K562 (cell line): ENCODE measurements around the gene FLCN. TPM values are rescaled to one million over a fixed set of nuclear protein-coding genes. Genes with fewer than 3 reads are reported as not detected.

Experiments
- ATAC-seq: fragments of 200-7000 bp; cut with Tn5 transposase; 3 replicates; pipeline ENCODE4 v1.9.1; 2020; ENCODE audit warnings: moderate library complexity
- BruUV-seq: library from RNA; stranded (reverse); fragments of 400-500 nt; replicated peaks from 2 replicates; lab custom pipeline; 2021; lab: Mats Ljungman, UMichigan
- CTCF ChIA-PET: fragments of 300-600 bp; formaldehyde crosslinking; extraction: SDS; loops from one replicate; lab custom pipeline; 2021; ENCODE audit warnings: low intra/inter-chr PET ratio; lab: Yijun Ruan, JAX
- POLR2A ChIA-PET: fragments of 300-600, 350-650 bp; sonication (Branson Sonifier 250); formaldehyde crosslinking; extraction: SDS; loops from one replicate; lab custom pipeline; 2021; ENCODE audit warnings: antibody characterized with exemption, inconsistent platforms; lab: Yijun Ruan, JAX
- DNase-seq, 4 experiments: peaks; one replicate each; pipeline versions ENCODE4 v3.0.0 to v3.0.0-alpha.2; 2011 to 2018; ENCODE audit warnings: low spot score in 3 of 4, mixed read lengths in 3 of 4; ENCODE audit errors: extremely low read depth in 1 of 4
- FAIRE-seq: peaks from 2 replicates; lab custom pipeline; 2011; peaks lifted over from hg19 to GRCh38; lab: Jason Lieb, UNC
- H2AFZ ChIP-seq: 2 replicates; pipeline ENCODE4 v1.6.0; 2011; ENCODE audit warnings: low read depth, low read length, control low read depth, inconsistent platforms
- H3K27ac ChIP-seq: fragments of 200-600 bp; 3 replicates; pipeline ENCODE4 v1.8.0; 2011; ENCODE audit warnings: low read depth, mild to moderate bottlenecking, control low read depth, inconsistent platforms, low read length, moderate library complexity, mixed read lengths; ENCODE audit errors: extremely low read depth
- H3K27me3 ChIP-seq, 2 experiments: fragments of 300-600 bp in 1 of 2; 2 replicates in 1 of 2; 3 replicates in 1 of 2; pipeline versions ENCODE4 v1.6.0 to v1.8.0; 2011; ENCODE audit warnings: inconsistent platforms in 2 of 2, low read length in 2 of 2, mild to moderate bottlenecking in 1 of 2, mixed read lengths in 1 of 2, moderate library complexity in 1 of 2; ENCODE audit not compliant: control insufficient read depth in 2 of 2, insufficient read depth in 2 of 2
- H3K36me3 ChIP-seq: fragments of 300-600 bp; 3 replicates; pipeline ENCODE4 v1.8.0; 2011; ENCODE audit warnings: mild to moderate bottlenecking, low read length, inconsistent platforms; ENCODE audit not compliant: control insufficient read depth, insufficient read depth
- H3K4me1 ChIP-seq, 2 experiments: fragments of 200-600 bp in 1 of 2; replicated peaks in 1 of 2; 2 replicates in 1 of 2; 3 replicates in 1 of 2; pipeline versions ENCODE4 v1.5.1 to v1.8.0; 2011; ENCODE audit warnings: inconsistent platforms in 2 of 2, low read length in 2 of 2, mild to moderate bottlenecking in 1 of 2, mixed read lengths in 1 of 2, moderate library complexity in 1 of 2; ENCODE audit not compliant: control insufficient read depth in 2 of 2, insufficient read depth in 2 of 2
- H3K4me2 ChIP-seq: 2 replicates; pipeline ENCODE4 v1.6.1; 2011; ENCODE audit warnings: low read length, control low read depth, inconsistent platforms, mixed read lengths; ENCODE audit not compliant: insufficient read depth
- H3K4me3 ChIP-seq: fragments of 200-600 bp; sonication (generic), shearing (Covaris generic); 2 replicates; pipeline ENCODE4 v1.5.1; 2016; ENCODE audit warnings: control low read depth, inconsistent platforms
- H3K79me2 ChIP-seq: fragments of 200-600 bp; 3 replicates; pipeline ENCODE4 v1.8.0; 2011; ENCODE audit warnings: low read length, inconsistent platforms; ENCODE audit not compliant: control insufficient read depth, insufficient read depth
- H3K9ac ChIP-seq, 2 experiments: 2 replicates each; pipeline versions ENCODE4 v1.6.0 to v1.6.1; 2011; ENCODE audit warnings: low read depth in 2 of 2, low read length in 2 of 2, control low read depth in 1 of 2, inconsistent platforms in 1 of 2, mild to moderate bottlenecking in 1 of 2, mixed read lengths in 1 of 2; ENCODE audit not compliant: insufficient read depth in 1 of 2
- H3K9me1 ChIP-seq: one replicate; pipeline ENCODE4 v1.6.0; 2011; ENCODE audit warnings: inconsistent platforms, mild to moderate bottlenecking, low read length, moderate library complexity; ENCODE audit not compliant: control insufficient read depth, insufficient read depth
- H3K9me3 ChIP-seq: replicated peaks from 2 replicates; pipeline ENCODE4 v1.5.1; 2011; ENCODE audit warnings: low read depth, low read length, inconsistent platforms; ENCODE audit not compliant: control insufficient read depth, insufficient read depth
- H4K20me1 ChIP-seq: replicated peaks from 2 replicates; pipeline ENCODE4 v1.6.1; 2011; ENCODE audit warnings: low read length, inconsistent platforms, mixed read lengths; ENCODE audit not compliant: control insufficient read depth, insufficient read depth
- FOXK1 ChIP-seq: sonication (generic); formaldehyde crosslinking; IDR thresholded peaks from 2 replicates; pipeline ENCODE4 v1.8.0; 2022; ENCODE audit warnings: missing genetic modification reagents, mild to moderate bottlenecking, borderline replicate concordance
- MYC ChIP-seq, 2 experiments: fragments of 250-450 bp in 1 of 2; sonication (Bioruptor Pico) in 1 of 2; IDR thresholded peaks; 2 replicates each; pipeline versions ENCODE4 v1.5.1 to v1.6.1; 2012 to 2021; ENCODE audit warnings: low read depth in 2 of 2, borderline replicate concordance in 1 of 2, improper control_type of control experiment in 1 of 2, low read length in 1 of 2, mild to moderate bottlenecking in 1 of 2, moderate library complexity in 1 of 2
- STAG1 ChIP-seq: sonication (generic); formaldehyde crosslinking; IDR thresholded peaks from 2 replicates; pipeline ENCODE4 v1.5.0; 2020; ENCODE audit warnings: missing genetic modification reagents, borderline replicate concordance
- ZBTB34 ChIP-seq: fragments of 250-450 bp; sonication (Bioruptor Pico); IDR thresholded peaks from 2 replicates; pipeline ENCODE4 v1.8.0; 2021; ENCODE audit warnings: mild to moderate bottlenecking, moderate library complexity
- WGBS: fragments of 100-300 bp; shearing (Covaris generic); methylation state at CpG from one replicate; pipeline ENCODE4 v1.1.6; 2016; ENCODE audit warnings: low coverage, mixed read lengths; ENCODE audit not compliant: insufficient coverage; ENCODE audit errors: missing lambda C conversion rate; 5-methylcytosine and 5-hydroxymethylcytosine counted together
- in situ Hi-C: fragments of 300-500 bp; cut with MboI; formaldehyde crosslinking; loops from 4 replicates; pipeline ENCODE4 v1.15.0; 2018; ENCODE audit warnings: inconsistent platforms, mixed read lengths
- intact Hi-C: fragments of 100-400 bp; cut with micrococcal nuclease; formaldehyde crosslinking; loops from 2 replicates; pipeline ENCODE4 v1.14.2; 2022
- polyA plus RNA-seq, 8 experiments: library from polyadenylated mRNA; depleted of rRNA in 4 of 8; stranded (reverse) in 5 of 8; unstranded in 3 of 8; fragments of >200 nt; fragmentation: Nextera tagmentation in 2 of 8; fragmentation: Illumina TruSeq in 1 of 8; extraction: Ambion mirVana in 2 of 8; extraction: Trizol in 1 of 8; gene quantifications; 2 replicates each; pipeline versions ENCODE4 v1.2.1 to v1.2.3, GENCODE V29; 2011 to 2014; ENCODE audit warnings: inconsistent platforms in 1 of 8, missing spikeins in 1 of 8
- total RNA-seq, 7 experiments: library from RNA; depleted of rRNA in 6 of 7; stranded (reverse); fragments of >200 nt in 6 of 7; fragmentation: Illumina TruSeq in 2 of 7; extraction: Trizol in 2 of 7; gene quantifications; 2 replicates each; pipeline versions ENCODE4 v1.2.1 to v1.2.3, GENCODE V29; 2011 to 2021; ENCODE audit warnings: low replicate concordance in 1 of 7

FLCN gene
- total and polyA plus RNA-seq, 9 of the 15 experiments (the other 6 are each of a cell fraction or from before 2014, with no cell fraction given), result 1.6 to 33.5 (median 10.9) TPM

DNA sequence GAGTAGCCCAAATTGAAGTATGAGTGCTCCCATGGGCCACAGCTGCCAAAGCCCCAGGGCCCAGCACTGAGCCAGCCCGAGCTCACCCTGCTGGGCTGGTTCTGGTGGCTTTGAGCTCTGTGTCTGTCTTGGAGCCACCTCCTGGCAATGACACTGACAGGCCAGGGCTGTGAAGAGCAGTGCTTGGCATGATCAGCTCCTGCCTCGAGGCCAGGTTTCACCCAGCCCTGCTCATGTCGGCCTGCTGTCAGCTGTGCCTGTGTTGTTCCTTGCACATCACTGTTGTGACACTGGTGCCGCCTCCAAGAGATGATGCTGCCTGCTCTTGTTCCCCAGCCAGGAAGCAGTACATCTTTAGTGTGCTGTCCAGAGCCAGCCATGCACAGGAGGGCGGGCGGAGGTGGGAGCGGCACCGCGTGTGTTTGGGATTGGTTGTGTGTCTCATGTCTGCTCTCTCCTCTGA is 56.8 kb downstream of the FLCN start (continued):
- TF ChIP-seq ZBTB34 (CRISPR knock-in tag), result no peak

GRCh38 chr17:17179371-17179827 is 57.6 kb downstream of the FLCN start:
- POLR2A ChIA-PET, result interaction anchor here (0.6 kb wide), 1 partner anchor 12 kb away, joined by 3 read pairs; no protein-coding TSS in a partner anchor

More at GRCh38 chr17:17179371-17179827, 57.6 kb downstream of the FLCN start:
- in situ Hi-C loops (no loop called here), intact Hi-C loops (no loop called here)
- Histone ChIP-seq H3K27me3 (no peaks in the 10 kb centered on the region), H3K4me3 (no peak overlapping the region), H3K9ac (no peak overlapping the region), H3K9me3 (no peaks in the 10 kb centered on the region), H3K27ac (no peak overlapping the region), H3K36me3 (peaks cover 55% of the 10 kb centered on the region; the same call in 2 of the 3 replicates), H2AFZ (no peak overlapping the region), H3K79me2 (no peaks in the 10 kb centered on the region), H3K9me1 (no peaks in the 10 kb centered on the region), H3K4me2 (no peak overlapping the region), H4K20me1 (no peaks in the 10 kb centered on the region), H3K4me1 (no peaks in the 10 kb centered on the region; a peak in 1 of 5 replicates)
- WGBS, result 88% methylated on average over 1 of the region's 2 CpGs
- ATAC-seq, result no peak
- DNase-seq, result no peak
- BruUV-seq, result no TSS peak
- TF ChIP-seq MYC (IDR thresholded peaks at IDR 0.05; ENCODE audit: low read depth, low read length), result no peak
- TF ChIP-seq MYC (CRISPR knock-in tag; IDR thresholded peaks at IDR 0.05; ENCODE audit: borderline replicate concordance, low read depth), result no peak
- TF ChIP-seq FOXK1, result no peak
- TF ChIP-seq STAG1 (CRISPR knock-in tag), result no peak
- CTCF ChIA-PET, result no interaction called here
- no peak for FAIRE-seq
